HEK293 (cell line): Measurements from ENCODE around the gene C6orf15.

Experiments
- HOXA7 ChIP-seq: sonication (generic); formaldehyde crosslinking; IDR thresholded peaks from 2 replicates; pipeline ENCODE4 v1.8.1; 2022; ENCODE audit warnings: missing genetic modification reagents, borderline replicate concordance
- ZBTB1 ChIP-seq: fragments of 450-650 bp; formaldehyde crosslinking; IDR thresholded peaks from 2 replicates; pipeline ENCODE4 v1.5.1; 2016; ENCODE audit warnings: missing biosample characterization, missing genetic modification characterization
- ZNF549 ChIP-seq: fragments of 450-650 bp; IDR thresholded peaks from 2 replicates; pipeline ENCODE4 v1.5.1; 2018; ENCODE audit warnings: missing biosample characterization, missing genetic modification characterization, mild to moderate bottlenecking, inconsistent platforms, moderate library complexity
- ZNF791 ChIP-seq: fragments of 450-650 bp; formaldehyde crosslinking; IDR thresholded peaks from 2 replicates; pipeline ENCODE4 v1.5.1; 2016; ENCODE audit warnings: missing biosample characterization, missing genetic modification characterization
- TF ChIP-seq, protein P1 (sequence below): fragments of 450-650 bp; formaldehyde crosslinking; IDR thresholded peaks from 2 replicates; pipeline ENCODE4 v1.5.1; 2017; ENCODE audit warnings: missing biosample characterization, missing genetic modification characterization
- TF ChIP-seq, protein P2 (sequence below): fragments of 450-650 bp; formaldehyde crosslinking; IDR thresholded peaks from 2 replicates; pipeline ENCODE4 v1.5.1; 2016; ENCODE audit warnings: missing biosample characterization, missing genetic modification characterization
- TF ChIP-seq, protein P3 (sequence below): fragments of 450-650 bp; formaldehyde crosslinking; IDR thresholded peaks from 2 replicates; pipeline ENCODE4 v1.5.1; 2016; ENCODE audit warnings: missing biosample characterization, missing genetic modification characterization

DNA sequence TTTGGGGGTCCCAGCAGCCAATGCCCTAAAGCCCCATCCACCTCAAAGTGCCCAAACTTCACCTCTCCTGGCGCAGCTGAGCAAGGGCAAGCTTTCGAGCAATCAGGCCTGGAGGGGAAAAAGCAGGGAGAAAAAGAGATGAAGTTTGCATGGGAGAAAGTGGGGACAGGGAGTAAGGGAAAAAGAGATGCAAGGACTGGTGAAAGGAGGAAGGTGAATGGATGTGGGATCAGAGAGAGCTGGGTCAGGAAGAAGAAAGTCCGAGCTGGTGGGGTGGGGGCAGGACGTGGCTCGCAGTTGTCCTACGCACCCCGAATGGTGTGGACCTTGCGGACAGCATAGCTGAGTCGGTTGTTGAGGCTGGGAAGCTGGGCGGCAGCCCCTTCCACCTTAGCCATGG lies 33.0 kb upstream of the C6orf15 start:
- TF ChIP-seq, protein P1, sequence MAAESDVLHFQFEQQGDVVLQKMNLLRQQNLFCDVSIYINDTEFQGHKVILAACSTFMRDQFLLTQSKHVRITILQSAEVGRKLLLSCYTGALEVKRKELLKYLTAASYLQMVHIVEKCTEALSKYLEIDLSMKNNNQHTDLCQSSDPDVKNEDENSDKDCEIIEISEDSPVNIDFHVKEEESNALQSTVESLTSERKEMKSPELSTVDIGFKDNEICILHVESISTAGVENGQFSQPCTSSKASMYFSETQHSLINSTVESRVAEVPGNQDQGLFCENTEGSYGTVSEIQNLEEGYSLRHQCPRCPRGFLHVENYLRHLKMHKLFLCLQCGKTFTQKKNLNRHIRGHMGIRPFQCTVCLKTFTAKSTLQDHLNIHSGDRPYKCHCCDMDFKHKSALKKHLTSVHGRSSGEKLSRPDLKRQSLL (tag by site-specific recombination), result no peak
- TF ChIP-seq, protein P2, sequence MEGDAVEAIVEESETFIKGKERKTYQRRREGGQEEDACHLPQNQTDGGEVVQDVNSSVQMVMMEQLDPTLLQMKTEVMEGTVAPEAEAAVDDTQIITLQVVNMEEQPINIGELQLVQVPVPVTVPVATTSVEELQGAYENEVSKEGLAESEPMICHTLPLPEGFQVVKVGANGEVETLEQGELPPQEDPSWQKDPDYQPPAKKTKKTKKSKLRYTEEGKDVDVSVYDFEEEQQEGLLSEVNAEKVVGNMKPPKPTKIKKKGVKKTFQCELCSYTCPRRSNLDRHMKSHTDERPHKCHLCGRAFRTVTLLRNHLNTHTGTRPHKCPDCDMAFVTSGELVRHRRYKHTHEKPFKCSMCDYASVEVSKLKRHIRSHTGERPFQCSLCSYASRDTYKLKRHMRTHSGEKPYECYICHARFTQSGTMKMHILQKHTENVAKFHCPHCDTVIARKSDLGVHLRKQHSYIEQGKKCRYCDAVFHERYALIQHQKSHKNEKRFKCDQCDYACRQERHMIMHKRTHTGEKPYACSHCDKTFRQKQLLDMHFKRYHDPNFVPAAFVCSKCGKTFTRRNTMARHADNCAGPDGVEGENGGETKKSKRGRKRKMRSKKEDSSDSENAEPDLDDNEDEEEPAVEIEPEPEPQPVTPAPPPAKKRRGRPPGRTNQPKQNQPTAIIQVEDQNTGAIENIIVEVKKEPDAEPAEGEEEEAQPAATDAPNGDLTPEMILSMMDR (tag by site-specific recombination), result no peak
- TF ChIP-seq ZNF791 (tag by site-specific recombination), result no peak
- no peak for TF ChIP-seq ZNF549 (tag by site-specific recombination)
- TF ChIP-seq, protein P3, sequence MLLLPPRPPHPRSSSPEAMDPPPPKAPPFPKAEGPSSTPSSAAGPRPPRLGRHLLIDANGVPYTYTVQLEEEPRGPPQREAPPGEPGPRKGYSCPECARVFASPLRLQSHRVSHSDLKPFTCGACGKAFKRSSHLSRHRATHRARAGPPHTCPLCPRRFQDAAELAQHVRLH (tag by site-specific recombination), result no peak
- no peak for TF ChIP-seq ZBTB1
- no peak for TF ChIP-seq HOXA7 (CRISPR knock-in tag)
